NT2/D1 (cell line): ENCODE data around the gene NLRC5.

Experiments
- SUZ12 ChIP-seq: IDR thresholded peaks from 2 replicates; pipeline ENCODE4 v1.6.1; 2011; ENCODE audit not compliant: insufficient read length, insufficient read depth; ENCODE audit errors: extremely low read depth
- YY1 ChIP-seq: IDR thresholded peaks from 2 replicates; pipeline ENCODE4 v1.6.1; 2011; ENCODE audit not compliant: insufficient read length, insufficient read depth

DNA sequence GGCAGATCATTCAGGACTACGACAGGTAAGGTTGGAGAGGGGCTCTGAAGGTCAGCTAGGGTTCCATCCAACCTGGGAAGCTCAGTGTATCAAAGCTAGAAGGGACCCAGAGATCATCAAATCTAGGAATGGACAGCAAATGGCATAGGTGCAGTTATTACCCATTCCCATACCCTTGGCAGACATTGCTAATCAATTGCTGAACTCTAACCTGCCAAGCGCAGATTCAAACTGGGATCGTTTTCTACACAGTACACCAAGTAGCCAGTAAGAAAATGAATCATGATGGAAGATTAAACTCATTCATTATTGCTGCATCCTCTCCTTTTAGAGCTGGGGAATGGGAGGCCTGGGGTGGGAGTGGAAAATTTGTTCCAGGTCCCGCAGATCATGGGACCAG is 136.6 kb downstream of the NLRC5 start:
- TF ChIP-seq YY1 (no peak), SUZ12 (no peak)
